ENCODE results near the gene SESN3. TPM values are rescaled to one million over a fixed set of nuclear protein-coding genes. Genes with fewer than 3 reads are reported as not detected.

Gene SESN3
- total RNA-seq, 6 donors from 2014 or later = 11.5 to 48.8 (median 23.2) TPM

DNA sequence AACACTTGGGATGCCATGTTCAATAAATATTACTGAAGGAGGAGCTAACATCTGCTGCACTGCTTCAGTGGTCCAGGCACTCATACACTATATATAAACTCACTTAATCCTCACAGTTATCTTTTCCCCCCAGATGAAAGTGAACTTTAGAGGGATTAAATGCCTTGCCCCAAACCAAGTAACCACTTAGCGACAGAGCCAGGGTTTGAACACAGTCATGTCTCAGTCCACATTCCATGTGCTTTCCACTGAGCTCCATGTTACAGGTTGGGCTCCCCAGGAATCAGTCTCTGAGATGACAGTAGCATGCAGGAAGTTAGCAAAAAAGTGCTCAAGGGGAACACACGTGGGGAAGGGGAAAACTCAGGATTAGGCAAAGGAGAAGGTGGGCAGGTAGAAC is 82.1 kb downstream of the SESN3 start:
- no peak overlapping the region for H3K4me3 ChIP-seq
- peak overlapping the region in 2 of 4 donors; percentile 94 to 96 for H3K27ac ChIP-seq
- no peaks in the 10 kb centered on the region for H3K9me3 ChIP-seq
- TF ChIP-seq POLR2AphosphoS5 (IDR thresholded peaks at IDR 0.05) (no peak), CTCF (IDR thresholded peaks at IDR 0.05) (no peak), POLR2A (IDR thresholded peaks at IDR 0.05) (no peak), EP300 (IDR thresholded peaks at IDR 0.05) (no peak)
- DNase-seq = no peak
- WGBS, 2 donors = 54 to 81% methylated on average over 2 of the region's 2 CpGs
- no peaks in the 10 kb centered on the region for H3K36me3 ChIP-seq
- H3K27me3 ChIP-seq = no peaks in the 10 kb centered on the region
- no peak for ATAC-seq (ENCODE audit: low FRiP score in 2 of 2)
- H3K4me1 ChIP-seq = peaks cover 24 to 50% (median 39%) of the 10 kb centered on the region in 4 donors

DNA sequence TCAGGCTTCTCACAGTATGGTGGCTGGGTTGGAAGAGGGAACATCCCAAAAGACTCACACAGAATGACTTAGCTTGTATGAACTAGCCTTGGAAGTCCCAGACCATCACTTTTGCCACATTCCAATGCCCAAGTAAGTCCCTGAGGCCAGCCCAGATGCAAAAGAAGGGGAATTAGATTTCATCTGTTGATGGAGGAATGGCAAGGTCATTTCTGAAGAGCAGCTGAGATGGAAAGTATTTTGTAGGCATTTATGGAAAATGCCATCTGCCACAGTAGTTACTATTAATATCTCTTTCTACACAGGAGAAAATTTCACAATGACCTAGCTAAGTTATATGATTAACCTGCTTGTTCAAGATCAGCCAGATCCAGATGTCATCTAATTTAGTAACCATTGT is 82.6 kb downstream of the SESN3 start:
- Histone ChIP-seq H3K27ac (no peak overlapping the region), H3K4me3 (no peak overlapping the region), H3K36me3 (no peaks in the 10 kb centered on the region), H3K4me1 (peaks cover 23 to 45% (median 34%) of the 10 kb centered on the region in 4 donors), H3K27me3 (no peaks in the 10 kb centered on the region), H3K9me3 (no peaks in the 10 kb centered on the region)
- TF ChIP-seq POLR2AphosphoS5 (IDR thresholded peaks at IDR 0.05) = no peak
- no peak for TF ChIP-seq POLR2A (IDR thresholded peaks at IDR 0.05)
- no peak for TF ChIP-seq CTCF (IDR thresholded peaks at IDR 0.05)
- TF ChIP-seq EP300 (IDR thresholded peaks at IDR 0.05) = no peak
- DNase-seq = no peak
- no peak for ATAC-seq (ENCODE audit: low FRiP score in 2 of 2)

DNA sequence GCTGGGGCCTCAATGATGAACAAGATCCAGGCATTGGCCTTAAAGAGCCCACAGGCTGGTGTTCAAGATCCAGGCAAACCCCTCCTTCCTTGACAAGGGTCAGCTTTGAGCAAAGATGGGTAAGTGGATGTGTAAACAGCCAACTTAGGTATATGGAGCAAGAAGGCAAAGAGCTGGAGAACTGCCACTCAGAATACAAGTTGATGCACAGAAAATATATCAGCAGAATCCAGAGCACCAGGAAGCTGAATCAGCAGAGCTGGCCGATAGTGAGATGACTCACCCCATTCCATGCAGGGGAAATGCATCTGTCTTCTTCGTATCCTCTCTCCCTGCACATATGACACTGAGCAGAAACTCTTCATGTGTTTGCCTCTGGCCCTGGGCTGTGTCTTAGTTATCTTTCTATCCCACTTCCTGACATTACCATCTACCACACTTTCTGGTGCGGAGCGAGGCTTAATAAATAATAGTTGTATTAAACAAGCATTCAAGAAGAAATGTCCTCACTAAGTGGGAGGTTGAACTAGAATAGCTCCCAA is 83.6 kb downstream of the SESN3 start:
- Histone ChIP-seq H3K27me3 (no peaks in the 10 kb centered on the region), H3K27ac (no peak overlapping the region), H3K36me3 (no peaks in the 10 kb centered on the region), H3K4me3 (no peak overlapping the region), H3K4me1 (peaks cover 15 to 36% (median 28%) of the 10 kb centered on the region in 4 donors), H3K9me3 (no peaks in the 10 kb centered on the region)
- 11 to 34% methylated on average over 4 of the region's 4 CpGs for WGBS, 2 donors
- ATAC-seq (ENCODE audit: low FRiP score in 2 of 2) = no peak
- TF ChIP-seq POLR2AphosphoS5 (IDR thresholded peaks at IDR 0.05) (peak in 1 of 2 donors; percentile 49), CTCF (IDR thresholded peaks at IDR 0.05) (no peak), EP300 (IDR thresholded peaks at IDR 0.05) (no peak), POLR2A (IDR thresholded peaks at IDR 0.05) (no peak)
- peak in 1 of 2 donors; percentile 35 for DNase-seq

DNA sequence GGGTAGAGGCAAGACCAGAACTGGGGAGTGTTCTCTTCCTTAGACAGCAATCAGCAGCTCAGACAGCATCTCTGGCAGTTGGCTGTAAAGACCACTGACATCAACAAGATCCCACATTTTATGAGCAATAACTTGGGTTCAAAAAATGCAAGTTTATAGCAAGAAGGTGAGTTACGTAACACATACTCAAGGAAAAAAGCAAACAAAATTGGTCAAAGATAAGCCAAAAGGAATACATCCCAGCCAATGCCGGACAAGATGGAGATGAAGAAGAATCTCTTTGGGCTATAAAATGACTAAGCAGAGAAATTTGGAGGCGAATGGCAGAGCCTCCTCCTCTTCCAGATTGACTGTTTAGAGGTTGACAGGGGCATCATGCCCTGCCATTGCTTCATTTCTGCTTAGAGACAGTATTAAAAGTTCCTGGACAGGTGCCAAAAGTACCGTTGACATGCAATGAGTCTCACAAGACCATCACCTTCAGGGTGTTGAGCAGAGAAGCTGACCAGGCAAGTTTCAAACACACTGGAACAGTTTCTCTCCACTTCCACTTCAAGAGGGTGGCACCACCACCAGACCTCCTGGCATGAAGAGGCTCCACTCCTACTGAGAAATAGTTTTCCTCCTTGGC is 85.5 kb downstream of the SESN3 start:
- H3K4me3 ChIP-seq = no peak overlapping the region
- H3K36me3 ChIP-seq = no peaks in the 10 kb centered on the region
- 69 to 77% methylated on average over 4 of the region's 4 CpGs for WGBS, 2 donors
- TF ChIP-seq POLR2AphosphoS5 (IDR thresholded peaks at IDR 0.05) = no peak
- no peak overlapping the region for H3K27ac ChIP-seq
- no peaks in the 10 kb centered on the region for H3K9me3 ChIP-seq
- peaks cover 8 to 23% (median 22%) of the 10 kb centered on the region in 4 donors for H3K4me1 ChIP-seq
- H3K27me3 ChIP-seq = no peaks in the 10 kb centered on the region
- no peak for DNase-seq
- no peak for ATAC-seq (ENCODE audit: low FRiP score in 2 of 2)

- Histone ChIP-seq H3K4me1 (peaks cover under 1 to 16% (median 13%) of the 10 kb centered on the region in 4 donors), H3K4me3 (no peak overlapping the region), H3K27ac (no peak overlapping the region), H3K9me3 (no peaks in the 10 kb centered on the region), H3K36me3 (no peaks in the 10 kb centered on the region), H3K27me3 (no peaks in the 10 kb centered on the region)
- DNase-seq (no peak), ATAC-seq (ENCODE audit: low FRiP score in 2 of 2) (no peak)
- TF ChIP-seq EP300 (IDR thresholded peaks at IDR 0.05) = no peak
- TF ChIP-seq POLR2A (IDR thresholded peaks at IDR 0.05) = no peak
- TF ChIP-seq POLR2AphosphoS5 (IDR thresholded peaks at IDR 0.05) = no peak
- TF ChIP-seq CTCF (IDR thresholded peaks at IDR 0.05) = no peak
- WGBS, 2 donors = 75 to 76% methylated on average over 7 of the region's 7 CpGs
These were observed 86.4 kb downstream of the SESN3 start for GRCh38 chr11:95144313-95145235.
